Measurements from ENCODE around the gene C3orf52.
A peak's percentile ranks its signal among the peaks of the same experiment; 100 is the strongest.
"Not testable (repeated sequence)": the region's sequence is repeated elsewhere in the genome, so short reads cannot be mapped to it uniquely, and the experiment has no call there.

Gene C3orf52

GRCh38 chr3:112086076-112086854 is at the start of gene C3orf52:
Gene C3orf52 (plus strand): TSS chr3:112086389. CDS start chr3:112086408, 19 bp downstream.
- no peaks in the 10 kb centered on the region for H3K36me3 Mint-ChIP-seq (ENCODE audit: insufficient read depth)
- peak within 1 kb of the TSS; percentile 80 for H3K4me3 Mint-ChIP-seq
- peaks cover 32% of the 10 kb centered on the region for H3K27me3 Mint-ChIP-seq
- H3K9me3 Mint-ChIP-seq: no peaks in the 10 kb centered on the region
- peak; percentile 81 for ATAC-seq (replicated peaks; ENCODE audit: extremely low read depth, poor library complexity, severe bottlenecking)
- DNase-seq (ENCODE audit: low spot score in 2 of 2): peak in 1 of 2 donors; percentile 27
- H3K27ac Mint-ChIP-seq (ENCODE audit: low read depth): no peak within 1 kb of the TSS
- H3K4me1 Mint-ChIP-seq: peaks cover 15% of the 10 kb centered on the region

- H3K36me3 Mint-ChIP-seq (ENCODE audit: insufficient read depth); H3K4me1 Mint-ChIP-seq; H3K27me3 Mint-ChIP-seq; H3K9me3 Mint-ChIP-seq; H3K4me3 Mint-ChIP-seq; DNase-seq (ENCODE audit: low spot score in 2 of 2); H3K27ac Mint-ChIP-seq (ENCODE audit: low read depth); ATAC-seq (replicated peaks; ENCODE audit: extremely low read depth, poor library complexity, severe bottlenecking): not testable (repeated sequence)
Observed at GRCh38 chr3:112037194-112037593, 49.0 kb upstream of the C3orf52 start.

- Mint-ChIP-seq H3K4me3 (no peak overlapping the region), H3K27me3 (no peaks in the 10 kb centered on the region), H3K4me1 (no peaks in the 10 kb centered on the region), H3K27ac (ENCODE audit: low read depth) (no peak overlapping the region), H3K9me3 (no peaks in the 10 kb centered on the region), H3K36me3 (ENCODE audit: insufficient read depth) (no peaks in the 10 kb centered on the region)
- DNase-seq (ENCODE audit: low spot score in 2 of 2) (no peak), ATAC-seq (replicated peaks; ENCODE audit: extremely low read depth, poor library complexity, severe bottlenecking) (no peak)
Observed at GRCh38 chr3:112038863-112039262, 47.3 kb upstream of the C3orf52 start.

- Mint-ChIP-seq H3K27ac (ENCODE audit: low read depth) (no peak overlapping the region), H3K4me3 (no peak overlapping the region), H3K4me1 (no peaks in the 10 kb centered on the region), H3K27me3 (no peaks in the 10 kb centered on the region), H3K36me3 (ENCODE audit: insufficient read depth) (no peaks in the 10 kb centered on the region), H3K9me3 (no peaks in the 10 kb centered on the region)
- ATAC-seq (replicated peaks; ENCODE audit: extremely low read depth, poor library complexity, severe bottlenecking) (no peak), DNase-seq (ENCODE audit: low spot score in 2 of 2) (no peak)
Observed at GRCh38 chr3:112041321-112041720, 44.9 kb upstream of the C3orf52 start.

GRCh38 chr3:112042842-112043280 is 43.3 kb upstream of the C3orf52 start:
- H3K9me3 Mint-ChIP-seq: no peaks in the 10 kb centered on the region
- ATAC-seq (replicated peaks; ENCODE audit: extremely low read depth, poor library complexity, severe bottlenecking) (no peak), DNase-seq (ENCODE audit: low spot score in 2 of 2) (no peak)
- H3K4me1 Mint-ChIP-seq: no peaks in the 10 kb centered on the region
- no peak overlapping the region for H3K4me3 Mint-ChIP-seq
- H3K36me3 Mint-ChIP-seq (ENCODE audit: insufficient read depth): no peaks in the 10 kb centered on the region
- H3K27me3 Mint-ChIP-seq: no peaks in the 10 kb centered on the region
- H3K27ac Mint-ChIP-seq (ENCODE audit: low read depth): no peak overlapping the region

- DNase-seq (ENCODE audit: low spot score in 2 of 2) (peak in 1 of 2 donors; percentile 30), ATAC-seq (replicated peaks; ENCODE audit: extremely low read depth, poor library complexity, severe bottlenecking) (peak; percentile 93)
- no peak overlapping the region for H3K27ac Mint-ChIP-seq (ENCODE audit: low read depth)
- H3K36me3 Mint-ChIP-seq (ENCODE audit: insufficient read depth): no peaks in the 10 kb centered on the region
- no peaks in the 10 kb centered on the region for H3K4me1 Mint-ChIP-seq
- no peaks in the 10 kb centered on the region for H3K9me3 Mint-ChIP-seq
- H3K4me3 Mint-ChIP-seq: no peak overlapping the region
- H3K27me3 Mint-ChIP-seq: no peaks in the 10 kb centered on the region
Observed at GRCh38 chr3:112043621-112044201, 42.5 kb upstream of the C3orf52 start.

GRCh38 chr3:112046599-112046998 is 39.6 kb upstream of the C3orf52 start:
- Mint-ChIP-seq H3K36me3 (ENCODE audit: insufficient read depth) (no peaks in the 10 kb centered on the region), H3K9me3 (no peaks in the 10 kb centered on the region), H3K4me3 (no peak overlapping the region), H3K27me3 (peaks cover 14% of the 10 kb centered on the region), H3K4me1 (no peaks in the 10 kb centered on the region), H3K27ac (ENCODE audit: low read depth) (no peak overlapping the region)
- no peak for DNase-seq (ENCODE audit: low spot score in 2 of 2)
- no peak for ATAC-seq (replicated peaks; ENCODE audit: extremely low read depth, poor library complexity, severe bottlenecking)

- Mint-ChIP-seq H3K27me3 (peaks cover 21% of the 10 kb centered on the region), H3K4me1 (no peaks in the 10 kb centered on the region), H3K4me3 (no peak overlapping the region), H3K27ac (ENCODE audit: low read depth) (no peak overlapping the region), H3K9me3 (no peaks in the 10 kb centered on the region), H3K36me3 (ENCODE audit: insufficient read depth) (no peaks in the 10 kb centered on the region)
- no peak for ATAC-seq (replicated peaks; ENCODE audit: extremely low read depth, poor library complexity, severe bottlenecking)
- DNase-seq (ENCODE audit: low spot score in 2 of 2): no peak
Observed at GRCh38 chr3:112047264-112047663, 38.9 kb upstream of the C3orf52 start.

GRCh38 chr3:112048911-112049310 is 37.3 kb upstream of the C3orf52 start:
- no peaks in the 10 kb centered on the region for H3K9me3 Mint-ChIP-seq
- ATAC-seq (replicated peaks; ENCODE audit: extremely low read depth, poor library complexity, severe bottlenecking): no peak
- H3K27me3 Mint-ChIP-seq: peaks cover 26% of the 10 kb centered on the region
- H3K4me3 Mint-ChIP-seq: no peak overlapping the region
- H3K4me1 Mint-ChIP-seq: no peaks in the 10 kb centered on the region
- H3K27ac Mint-ChIP-seq (ENCODE audit: low read depth): no peak overlapping the region
- DNase-seq (ENCODE audit: low spot score in 2 of 2): no peak
- no peaks in the 10 kb centered on the region for H3K36me3 Mint-ChIP-seq (ENCODE audit: insufficient read depth)

GRCh38 chr3:112053229-112053628 is 33.0 kb upstream of the C3orf52 start:
- Mint-ChIP-seq H3K4me1 (peaks cover 7% of the 10 kb centered on the region), H3K4me3 (no peak overlapping the region), H3K27ac (ENCODE audit: low read depth) (no peak overlapping the region), H3K27me3 (peaks cover 67% of the 10 kb centered on the region), H3K9me3 (no peaks in the 10 kb centered on the region), H3K36me3 (ENCODE audit: insufficient read depth) (no peaks in the 10 kb centered on the region)
- ATAC-seq (replicated peaks; ENCODE audit: extremely low read depth, poor library complexity, severe bottlenecking) (no peak), DNase-seq (ENCODE audit: low spot score in 2 of 2) (no peak)

GRCh38 chr3:112056451-112056929 is 29.7 kb upstream of the C3orf52 start:
- H3K36me3 Mint-ChIP-seq (ENCODE audit: insufficient read depth): no peaks in the 10 kb centered on the region
- H3K27ac Mint-ChIP-seq (ENCODE audit: low read depth): no peak overlapping the region
- no peaks in the 10 kb centered on the region for H3K9me3 Mint-ChIP-seq
- no peak for ATAC-seq (replicated peaks; ENCODE audit: extremely low read depth, poor library complexity, severe bottlenecking)
- H3K4me3 Mint-ChIP-seq: no peak overlapping the region
- peaks cover 7% of the 10 kb centered on the region for H3K4me1 Mint-ChIP-seq
- H3K27me3 Mint-ChIP-seq: peaks cover 74% of the 10 kb centered on the region
- DNase-seq (ENCODE audit: low spot score in 2 of 2): no peak

GRCh38 chr3:112059497-112059896 is 26.7 kb upstream of the C3orf52 start:
- no peak overlapping the region for H3K4me3 Mint-ChIP-seq

GRCh38 chr3:112061152-112061551 is 25.0 kb upstream of the C3orf52 start:
- DNase-seq (ENCODE audit: low spot score in 2 of 2) (no peak), ATAC-seq (replicated peaks; ENCODE audit: extremely low read depth, poor library complexity, severe bottlenecking) (no peak)
- no peaks in the 10 kb centered on the region for H3K36me3 Mint-ChIP-seq (ENCODE audit: insufficient read depth)
- no peak overlapping the region for H3K27ac Mint-ChIP-seq (ENCODE audit: low read depth)
- peaks cover 41% of the 10 kb centered on the region for H3K27me3 Mint-ChIP-seq
- H3K4me1 Mint-ChIP-seq: peaks cover 7% of the 10 kb centered on the region
- no peaks in the 10 kb centered on the region for H3K9me3 Mint-ChIP-seq
- H3K4me3 Mint-ChIP-seq: no peak overlapping the region

More at GRCh38 chr3:112059497-112059896, 26.7 kb upstream of the C3orf52 start:
- Mint-ChIP-seq H3K4me1 (peaks cover 7% of the 10 kb centered on the region), H3K36me3 (ENCODE audit: insufficient read depth) (no peaks in the 10 kb centered on the region), H3K27me3 (peaks cover 56% of the 10 kb centered on the region), H3K9me3 (no peaks in the 10 kb centered on the region), H3K27ac (ENCODE audit: low read depth) (no peak overlapping the region)
- ATAC-seq (replicated peaks; ENCODE audit: extremely low read depth, poor library complexity, severe bottlenecking) (no peak), DNase-seq (ENCODE audit: low spot score in 2 of 2) (no peak)

Data from central memory CD8-positive, alpha-beta T cell (primary cell).